Left renal pelvis (tissue), 4 donors: ENCODE data around the gene ROCK2. TPM values are rescaled to one million over a fixed set of nuclear protein-coding genes. Genes with fewer than 3 reads are reported as not detected.

Source experiments
- DNase-seq, 4 donors: peaks; one replicate each; pipeline ENCODE4 v3.0.0-alpha.2; 2013; ENCODE audit warnings: low read depth in 4 of 4, low spot score in 3 of 4
- polyA plus RNA-seq, 4 donors: library from polyadenylated mRNA; unstranded; fragments of 120-200 nt; gene quantifications; one replicate each; pipeline ENCODE4 v1.2.1, GENCODE V29; 2013; ENCODE audit not compliant: insufficient read length in 4 of 4

Gene ROCK2
- polyA plus RNA-seq, 4 donors: 37.5 to 45.0 (median 43.2) TPM

GRCh38 chr2:11133238-11133935 is 211.0 kb downstream of the ROCK2 start:
- DNase-seq: no peak

- no peak for DNase-seq
These were observed 212.3 kb downstream of the ROCK2 start for GRCh38 chr2:11132036-11132671.

- DNase-seq: no peak
These were observed 213.1 kb downstream of the ROCK2 start for GRCh38 chr2:11131166-11131920.

Other genes starting within 250 kb of the ROCK2 start
- gene SLC66A3, start 189.2 kb downstream of the ROCK2 start, polyA plus RNA-seq: 10 to 100 TPM; 21.1 to 27.5 (median 23.7) TPM
- gene E2F6, start 121.5 kb upstream of the ROCK2 start, polyA plus RNA-seq: 10 to 100 TPM; 16.4 to 24.4 (median 22.2) TPM
- 10 to 100 TPM in 3 of 4 donors, 1 to 10 TPM in 1; 4.3 to 16.3 (median 12.2) TPM for gene GREB1, start 189.4 kb upstream of the ROCK2 start, polyA plus RNA-seq